Femur (tissue), 1 donor: ENCODE data around the gene MORN1.
"Not testable (repeated sequence)": the region's sequence is repeated elsewhere in the genome, so short reads cannot be mapped to it uniquely, and the experiment has no call there.

Experiments
- DNase-seq: peaks from one replicate; pipeline ENCODE4 v3.0.0-alpha.2; 2017

MORN1 gene

GRCh38 chr1:2335721-2336455 lies 55.5 kb downstream of the MORN1 start:
- DNase-seq, result peak; percentile 67

DNA sequence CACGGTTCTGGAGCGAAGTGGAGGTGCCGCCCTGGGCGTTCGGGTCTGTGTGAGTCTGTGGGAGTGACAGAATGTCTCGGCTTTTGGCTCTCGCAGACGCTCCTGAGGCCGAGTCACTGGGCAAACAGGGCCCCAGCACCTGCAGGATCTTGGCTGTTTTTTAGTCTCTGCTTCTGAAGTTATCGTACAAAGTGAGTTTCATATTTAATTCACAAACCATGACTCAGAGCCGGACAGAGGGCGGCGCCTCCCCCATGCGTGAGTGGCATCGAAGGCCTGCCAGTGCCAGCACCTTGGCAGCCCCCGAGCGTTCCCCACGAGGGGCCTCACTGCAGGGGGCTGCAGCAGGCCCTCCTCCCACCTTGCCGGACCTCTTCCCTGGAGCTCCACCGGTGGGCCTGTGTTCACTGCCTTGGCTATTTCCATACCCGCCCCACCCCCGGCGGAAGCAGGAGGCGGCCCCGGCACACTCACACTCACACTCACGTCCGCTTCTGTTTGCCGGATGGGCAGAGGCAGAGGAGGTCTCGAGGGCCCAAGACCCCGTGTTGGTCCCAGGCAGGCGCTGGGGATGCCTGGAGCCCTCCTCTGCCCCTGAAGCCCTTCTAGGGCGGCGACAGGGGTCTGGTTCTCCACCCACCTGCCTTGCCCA lies 56.3 kb downstream of the MORN1 start:
- DNase-seq, result peak; percentile 54

- no peak for DNase-seq
Observed at GRCh38 chr1:2334366-2334765, 57.0 kb downstream of the MORN1 start.

GRCh38 chr1:2331580-2331979 lies 59.8 kb downstream of the MORN1 start:
- not testable (repeated sequence) for DNase-seq

- DNase-seq, result no peak
Observed at GRCh38 chr1:2331200-2331544, 60.2 kb downstream of the MORN1 start.

GRCh38 chr1:2330519-2331199 lies 60.7 kb downstream of the MORN1 start:
- DNase-seq, result peak; percentile 93

- DNase-seq, result no peak
Observed at GRCh38 chr1:2330035-2330434, 61.3 kb downstream of the MORN1 start.

DNA sequence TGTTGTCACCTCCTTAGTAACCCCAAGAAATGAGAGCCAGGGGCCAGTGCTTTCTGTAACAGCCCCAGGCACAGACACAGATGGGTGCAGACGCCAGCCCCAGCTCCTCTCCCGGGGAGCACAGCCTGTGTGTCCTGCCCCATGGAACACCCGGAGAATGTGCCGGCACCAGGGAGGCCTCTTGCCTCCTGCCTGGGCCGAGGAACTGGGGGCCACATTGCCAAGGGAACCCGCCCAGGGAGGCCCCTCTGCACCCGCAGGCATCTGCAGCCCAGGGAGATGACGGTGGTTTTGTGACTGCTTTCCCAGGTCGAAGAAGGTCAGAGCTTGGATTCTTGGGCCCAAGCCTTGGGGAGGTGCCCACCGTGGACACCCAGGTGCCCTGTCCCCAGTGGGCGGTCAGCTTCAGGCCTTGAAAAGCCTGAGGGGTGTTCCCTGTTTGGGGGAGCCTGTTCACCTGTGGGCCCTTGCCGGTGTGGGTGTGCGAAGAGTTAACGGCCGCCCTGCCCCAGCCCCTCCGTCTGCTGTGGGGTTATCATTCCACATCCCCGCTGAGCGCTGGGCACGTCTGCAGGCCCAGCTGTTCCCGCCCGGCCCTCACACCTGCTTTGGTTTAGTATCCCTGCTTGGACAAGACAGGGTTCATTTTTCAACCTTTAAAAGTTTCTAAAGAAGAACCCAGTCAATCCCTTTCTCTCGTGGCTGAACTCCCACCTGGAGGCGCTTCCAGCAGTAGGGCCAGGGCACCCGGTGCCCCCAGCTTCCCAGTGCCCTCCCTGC lies 62.5 kb downstream of the MORN1 start:
- no peak for DNase-seq

- no peak for DNase-seq
Observed at GRCh38 chr1:2327841-2328240, 63.5 kb downstream of the MORN1 start.

- not testable (repeated sequence) for DNase-seq
Observed at GRCh38 chr1:2327162-2327561, 64.2 kb downstream of the MORN1 start.

- no peak for DNase-seq
Observed at GRCh38 chr1:2326524-2326923, 64.8 kb downstream of the MORN1 start.

DNA sequence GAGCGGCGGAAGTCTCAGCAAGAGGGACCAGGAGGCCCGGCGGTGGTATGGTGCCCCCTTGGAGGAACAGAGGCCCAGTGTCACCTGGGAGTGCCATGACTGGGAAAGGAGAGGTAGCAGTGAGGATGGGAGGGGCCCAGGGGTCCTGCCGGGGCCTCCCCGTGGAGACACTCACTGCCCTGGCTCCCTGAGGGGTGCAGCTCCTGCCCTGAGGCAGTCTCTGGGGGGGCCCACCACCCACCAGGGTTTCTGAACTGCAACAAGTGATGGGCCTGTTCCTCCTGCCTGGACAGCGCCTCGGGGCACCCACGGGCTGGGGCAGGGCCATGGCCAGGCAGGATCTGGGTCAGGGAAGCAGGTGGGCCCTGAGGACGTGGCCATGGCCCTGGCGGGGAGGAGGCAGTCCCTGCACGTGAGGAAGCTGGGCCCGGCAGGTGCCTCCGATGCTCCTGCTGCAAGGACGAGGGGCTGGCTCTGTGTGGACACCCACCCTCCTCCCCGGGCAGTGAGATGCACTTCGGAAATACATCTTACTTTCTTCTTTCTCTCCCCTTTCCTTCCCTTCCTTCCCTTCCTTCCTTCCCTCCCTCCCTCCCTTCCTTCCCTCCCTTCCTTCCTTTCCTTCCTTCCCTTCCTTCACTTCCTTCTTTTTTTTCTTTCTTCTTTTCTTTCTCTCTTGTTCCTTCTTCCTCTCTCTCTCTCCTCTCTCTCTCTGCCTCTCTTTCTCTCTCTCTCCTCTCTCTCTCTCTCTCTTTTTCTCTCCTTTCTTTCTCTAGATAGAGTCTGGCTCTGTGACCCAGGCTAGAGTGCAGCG lies 66.6 kb downstream of the MORN1 start:
- no peak for DNase-seq

GRCh38 chr1:2323451-2323974 lies 67.8 kb downstream of the MORN1 start:
- peak; percentile 45 for DNase-seq

- peak; percentile 87 for DNase-seq
Observed at GRCh38 chr1:2322581-2323211, 68.7 kb downstream of the MORN1 start.

GRCh38 chr1:2322065-2322571 lies 69.2 kb downstream of the MORN1 start:
- DNase-seq, result peak; percentile 96

GRCh38 chr1:2320760-2321667 lies 70.3 kb downstream of the MORN1 start:
- DNase-seq, result peak; percentile 65

DNA sequence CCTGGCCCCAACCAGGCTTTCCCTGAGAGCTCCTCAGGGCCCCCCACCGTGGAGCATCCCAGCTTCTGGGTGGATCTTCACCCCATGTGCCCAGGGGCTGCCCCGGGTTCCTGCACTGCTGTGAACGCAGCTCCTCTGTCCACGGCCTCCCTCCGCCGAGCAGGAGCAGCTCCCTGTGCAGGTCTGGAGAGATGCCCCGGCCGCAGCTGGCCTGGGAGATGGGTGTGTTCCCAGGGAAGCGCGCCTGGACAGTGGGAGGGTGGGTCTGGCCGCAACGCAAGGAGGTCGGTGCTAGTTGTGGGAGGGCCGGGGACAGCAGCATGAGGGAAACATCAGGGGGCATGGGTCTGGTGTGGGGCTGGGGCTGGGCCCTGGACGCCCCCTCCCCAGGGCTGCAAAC lies 71.3 kb downstream of the MORN1 start:
- DNase-seq, result peak; percentile 80

GRCh38 chr1:2319291-2319690 lies 72.1 kb downstream of the MORN1 start:
- DNase-seq, result no peak

DNA sequence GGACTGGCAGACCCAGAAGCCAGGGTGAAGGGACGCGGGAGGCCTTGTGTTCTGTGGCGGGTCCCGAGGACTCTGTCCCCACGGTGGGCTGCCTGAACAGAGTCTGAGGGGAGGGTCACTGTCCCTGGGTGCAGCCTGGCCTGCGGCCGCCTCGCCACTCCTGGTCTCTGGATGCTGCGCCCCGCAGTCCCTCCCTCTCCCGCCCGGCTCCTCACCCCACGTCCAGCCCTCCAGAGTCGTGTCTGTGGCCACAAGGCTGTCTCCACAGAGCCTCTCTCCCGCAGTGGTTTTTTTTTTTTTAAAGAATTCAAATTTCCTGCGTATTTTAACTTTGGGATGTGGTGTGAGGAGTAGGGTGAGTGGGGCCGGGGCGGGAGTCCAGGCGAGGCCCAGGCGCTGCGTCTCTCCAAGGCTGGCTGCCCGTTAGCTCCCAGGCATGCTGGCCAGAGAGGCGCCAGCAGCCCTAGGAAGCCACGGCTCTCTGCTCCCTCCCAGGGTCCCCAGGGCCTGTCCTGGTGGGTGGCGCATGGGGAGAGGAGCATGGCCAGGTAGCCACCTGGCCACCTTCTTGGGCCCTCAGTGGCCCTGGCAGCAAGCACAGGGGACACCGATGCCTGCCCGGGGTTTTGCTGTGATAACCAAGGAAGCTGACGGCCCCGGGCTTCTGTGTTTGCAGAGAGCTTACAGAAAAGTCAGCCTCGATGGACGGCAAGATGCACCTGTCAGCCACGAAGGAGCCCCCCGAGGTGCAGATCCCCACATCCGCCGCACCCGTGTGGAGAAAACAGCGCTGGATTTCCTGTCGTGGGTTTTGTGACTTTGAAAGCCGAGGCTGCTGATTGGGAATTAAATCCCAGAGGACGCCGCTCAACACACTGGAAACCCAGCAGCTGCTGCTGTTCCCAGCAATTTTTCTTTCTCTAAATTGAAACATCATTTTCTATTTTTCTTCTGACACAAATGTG lies 72.8 kb downstream of the MORN1 start:
- peak; percentile 60 for DNase-seq
